Esophagus squamous epithelium (tissue), 5 donors: Measurements from ENCODE around the gene TH. TPM values are rescaled to one million over a fixed set of nuclear protein-coding genes. Genes with fewer than 3 reads are reported as not detected.

Experiments used
- DNase-seq: peaks from one replicate; lab custom pipeline; 2025; lab: John Stamatoyannopoulos, UW
- H3K27ac ChIP-seq, 4 donors: fragments of 200-600 bp; sonication (generic); one replicate each; pipeline ENCODE4 v1.5.1; 2016 to 2019; ENCODE audit warnings: mild to moderate bottlenecking in 1 of 4
- H3K27me3 ChIP-seq, 4 donors: fragments of 200-600 bp; sonication (generic); 1 replicate in 3 of 4; 2 replicates in 1 of 4; pipeline versions ENCODE4 v1.5.1 to v1.6.0; 2017 to 2021; ENCODE audit warnings: antibody characterized with exemption in 1 of 4
- H3K36me3 ChIP-seq, 3 donors: fragments of 200-600 bp; sonication (generic); one replicate each; pipeline ENCODE4 v1.5.1; 2016 to 2019
- H3K4me1 ChIP-seq, 3 donors: fragments of 200-600 bp; sonication (generic); one replicate each; pipeline ENCODE4 v1.5.1; 2017 to 2019
- H3K4me3 ChIP-seq, 4 donors: fragments of 200-600 bp; sonication (generic); 1 replicate in 3 of 4; 2 replicates in 1 of 4; pipeline ENCODE4 v1.5.1; 2016 to 2019; ENCODE audit warnings: mild to moderate bottlenecking in 2 of 4, moderate library complexity in 1 of 4
- H3K9me3 ChIP-seq, 3 donors: fragments of 200-600 bp; sonication (generic); one replicate each; pipeline ENCODE4 v1.5.1; 2016 to 2019
- CTCF ChIP-seq, 6 experiments: fragments of 450-650 bp in 4 of 6; fragments of 200-600 bp in 2 of 6; sonication (generic) in 2 of 6; IDR thresholded peaks; one replicate each; pipeline ENCODE4 v1.5.1; 2016 to 2019; ENCODE audit warnings: antibody characterized with exemption in 6 of 6, mild to moderate bottlenecking in 4 of 6, moderate library complexity in 4 of 6
- POLR2A ChIP-seq, 4 donors: fragments of 450-650 bp; IDR thresholded peaks; one replicate each; pipeline ENCODE4 v1.6.1; 2017; ENCODE audit warnings: antibody characterized with exemption in 4 of 4, mild to moderate bottlenecking in 4 of 4, moderate library complexity in 3 of 4
- WGBS, 2 donors: methylation state at CpG; one replicate each; pipeline ENCODE4 v1.1.5; 2018; 5-methylcytosine and 5-hydroxymethylcytosine counted together
- intact Hi-C: fragments of 100-400 bp; cut with DNase I; formaldehyde crosslinking; loops from one replicate; pipeline ENCODE4 v1.15.0; 2022
- total RNA-seq, 4 donors: library from RNA; depleted of rRNA; stranded (reverse); fragments of >200 nt; gene quantifications; one replicate each; pipeline ENCODE4 v1.1.0, GENCODE V29; 2016
- donor health status: DM: yes; HTN: yes; CAD: no.

TH gene
- total RNA-seq, 4 donors from 2014 or later = 0.34 to 0.76 TPM; not detected in 2

DNA sequence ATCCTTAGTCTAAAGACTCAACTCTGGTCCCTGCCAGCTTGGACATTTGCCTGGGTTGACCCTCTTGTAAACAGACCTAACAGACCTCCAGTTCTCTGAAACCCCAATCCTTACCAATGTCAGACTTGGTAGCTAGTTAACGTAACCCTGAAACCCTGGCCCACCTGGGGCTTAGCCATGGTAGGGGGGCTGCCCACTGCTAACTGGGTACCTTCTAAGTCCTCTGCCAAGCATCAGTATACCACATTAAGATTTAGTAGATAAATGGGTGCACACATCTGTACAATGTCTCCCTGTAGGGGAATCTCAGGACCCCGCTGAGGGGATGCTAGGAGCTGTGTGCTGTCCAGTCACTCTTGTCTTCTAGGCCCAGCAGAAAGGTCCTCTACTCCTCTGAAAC lies 29.9 kb upstream of the TH start:
- WGBS, 2 donors = 93 to 100% methylated on average over 2 of the region's 2 CpGs
- H3K9me3 ChIP-seq = no peaks in the 10 kb centered on the region
- peaks cover 0 to 26% (median 0%) of the 10 kb centered on the region in 4 donors for H3K27me3 ChIP-seq
- no peak overlapping the region for H3K4me3 ChIP-seq
- H3K4me1 ChIP-seq = peaks cover 4 to 33% (median 14%) of the 10 kb centered on the region in 3 donors
- no peak for DNase-seq
- TF ChIP-seq POLR2A (IDR thresholded peaks at IDR 0.05) (no peak), CTCF (IDR thresholded peaks at IDR 0.05) (no peak)
- no peaks in the 10 kb centered on the region for H3K36me3 ChIP-seq
- intact Hi-C loops = loop anchor here (5.0 kb wide), 1 partner anchor 66 kb away; no protein-coding TSS in a partner anchor
- H3K27ac ChIP-seq = peak overlapping the region in 2 of 4 donors; percentile 72 to 78

GRCh38 chr11:2200957-2201519 lies 29.4 kb upstream of the TH start:
- no peak overlapping the region for H3K27ac ChIP-seq
- H3K4me1 ChIP-seq = peaks cover 4 to 33% (median 14%) of the 10 kb centered on the region in 3 donors
- peaks cover 0 to 27% (median 0%) of the 10 kb centered on the region in 4 donors for H3K27me3 ChIP-seq
- DNase-seq = no peak
- TF ChIP-seq CTCF (IDR thresholded peaks at IDR 0.05) (no peak), POLR2A (IDR thresholded peaks at IDR 0.05) (no peak)
- intact Hi-C loops = loop anchor here (5.0 kb wide), 1 partner anchor 66 kb away; no protein-coding TSS in a partner anchor
- H3K36me3 ChIP-seq = no peaks in the 10 kb centered on the region
- H3K9me3 ChIP-seq = no peaks in the 10 kb centered on the region
- H3K4me3 ChIP-seq = no peak overlapping the region
- 81 to 89% methylated on average over 1 of the region's 1 CpG for WGBS, 2 donors

DNA sequence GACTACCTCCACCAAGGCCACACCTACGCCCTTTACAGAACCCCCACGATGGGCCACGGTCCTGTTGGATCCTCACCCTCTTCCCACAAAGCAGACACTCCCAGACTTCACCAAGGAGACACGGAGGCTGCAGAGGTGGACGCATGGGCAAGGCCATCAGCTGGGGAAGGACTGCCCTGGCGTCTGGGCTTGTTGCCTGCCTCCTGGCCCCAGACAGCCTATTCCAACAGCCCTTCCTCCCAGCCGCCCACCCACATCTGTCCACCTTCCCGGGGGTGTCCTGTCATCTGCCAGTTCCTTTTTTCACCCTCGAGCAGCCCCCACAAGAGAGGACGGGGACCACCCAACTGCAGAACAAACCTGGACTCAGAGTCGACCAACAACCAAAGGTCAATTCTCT lies 28.9 kb upstream of the TH start:
- Histone ChIP-seq H3K4me1 (peaks cover 4 to 33% (median 14%) of the 10 kb centered on the region in 3 donors), H3K27ac (no peak overlapping the region), H3K4me3 (no peak overlapping the region), H3K27me3 (peaks cover 0 to 29% (median 0%) of the 10 kb centered on the region in 4 donors), H3K9me3 (no peaks in the 10 kb centered on the region), H3K36me3 (no peaks in the 10 kb centered on the region)
- TF ChIP-seq CTCF (IDR thresholded peaks at IDR 0.05) = no peak
- no peak for TF ChIP-seq POLR2A (IDR thresholded peaks at IDR 0.05)
- intact Hi-C loops = loop anchor here (5.0 kb wide), 1 partner anchor 67 kb away; no protein-coding TSS in a partner anchor
- 86 to 88% methylated on average over 8 to 10 of the region's 11 CpGs for WGBS, 2 donors
- no peak for DNase-seq

- DNase-seq = no peak
- no peak for TF ChIP-seq CTCF (IDR thresholded peaks at IDR 0.05)
- TF ChIP-seq POLR2A (IDR thresholded peaks at IDR 0.05) = no peak
- no peak overlapping the region for H3K27ac ChIP-seq
Measured at GRCh38 chr11:2199466-2200341, 28.1 kb upstream of the TH start.

More at GRCh38 chr11:2199466-2200341, 28.1 kb upstream of the TH start:
- Histone ChIP-seq H3K4me3 (no peak overlapping the region), H3K9me3 (no peaks in the 10 kb centered on the region), H3K27me3 (peaks cover 0 to 31% (median 0%) of the 10 kb centered on the region in 4 donors), H3K36me3 (no peaks in the 10 kb centered on the region), H3K4me1 (peaks cover 4 to 36% (median 14%) of the 10 kb centered on the region in 3 donors)
- intact Hi-C loops = loop anchor here (5.0 kb wide), 2 partner anchors 68 to 103 kb away; partner anchors contain the start of genes C11orf21 and TSPAN32
- 80% methylated on average over 4 to 9 of the region's 22 CpGs for WGBS, 2 donors
